Tongue (tissue), 2 donors: ENCODE measurements around the gene ARHGAP6. TPM values are rescaled to one million over a fixed set of nuclear protein-coding genes. Genes with fewer than 3 reads are reported as not detected.
"Not testable (repeated sequence)": the region's sequence is repeated elsewhere in the genome, so short reads cannot be mapped to it uniquely, and the experiment has no call there.

Experiments used
- DNase-seq: peaks from one replicate; pipeline ENCODE4 v3.0.0-alpha.2; 2015
- total RNA-seq: library from RNA; depleted of rRNA; stranded (reverse); fragments of >200 nt; gene quantifications from one replicate; pipeline ENCODE4 v1.2.3, GENCODE V29; 2014

ARHGAP6 gene
- total RNA-seq, 1 donor from 2014 or later = 9.2 TPM

DNA sequence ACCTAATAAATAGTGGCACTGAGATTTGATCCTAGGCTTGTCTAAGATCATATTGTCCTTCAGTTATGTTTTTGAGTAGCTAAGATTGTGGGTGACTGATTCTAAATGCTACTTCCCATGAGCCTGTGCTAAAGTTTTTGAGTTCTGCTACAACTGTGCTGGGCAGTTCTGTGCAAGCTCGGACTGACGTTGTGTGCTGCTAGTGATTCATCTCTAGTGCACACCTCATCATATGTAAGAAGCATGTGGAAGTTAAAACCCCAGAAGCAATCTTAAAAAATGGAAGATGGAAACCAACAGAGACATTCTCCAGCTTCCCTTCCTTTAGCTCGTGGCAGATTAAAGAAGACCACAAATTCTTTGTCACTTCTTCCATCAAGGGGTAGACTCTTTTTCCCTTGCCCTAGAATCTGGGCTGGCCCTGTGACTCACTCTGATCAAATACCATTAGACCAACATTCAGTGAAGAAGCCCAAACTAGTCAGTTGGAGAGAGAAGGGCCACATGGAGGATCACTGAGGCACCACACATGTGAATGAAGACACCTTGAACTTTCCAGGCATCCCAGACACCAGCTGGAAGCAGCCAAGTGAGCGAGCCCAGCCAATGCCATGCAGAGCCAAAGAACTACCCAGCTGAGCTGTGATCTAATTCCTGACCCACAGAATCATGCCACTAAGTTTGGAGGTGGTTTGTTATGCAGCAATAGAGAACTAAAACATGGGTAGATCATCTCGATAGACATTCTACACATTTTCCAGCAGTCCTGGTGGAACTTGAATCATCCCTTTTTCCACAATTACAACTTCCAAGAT is 16.8 kb downstream of the ARHGAP6 start:
- no peak for DNase-seq

GRCh38 chrX:11647138-11647537 is 18.6 kb downstream of the ARHGAP6 start:
- DNase-seq = no peak

GRCh38 chrX:11641349-11642065 is 24.2 kb downstream of the ARHGAP6 start:
- no peak for DNase-seq

- DNase-seq = no peak
Measured at GRCh38 chrX:11640089-11640488, 25.6 kb downstream of the ARHGAP6 start.

- no peak for DNase-seq
Measured at GRCh38 chrX:11632732-11633131, 33.0 kb downstream of the ARHGAP6 start.

GRCh38 chrX:11629593-11630211 is 36.0 kb downstream of the ARHGAP6 start:
- DNase-seq = peak; percentile 21

DNA sequence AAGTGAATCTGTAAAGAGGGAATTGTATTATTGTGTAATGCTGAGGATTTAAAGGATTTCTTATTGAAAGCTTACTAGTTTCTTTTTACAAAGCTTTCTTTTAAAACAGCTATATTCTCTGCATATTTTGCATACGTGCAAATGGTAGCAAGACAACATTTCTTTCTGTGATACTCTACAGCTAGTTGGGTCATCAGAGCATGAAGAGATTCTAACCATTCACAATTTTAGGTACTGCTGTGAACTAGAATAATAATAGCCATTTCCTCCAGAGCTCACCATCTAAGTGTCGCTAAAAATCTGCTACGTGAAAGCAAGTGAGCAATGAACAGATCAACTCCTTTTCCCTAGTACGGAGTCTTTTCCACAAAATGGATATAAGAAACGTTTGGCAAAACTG is 37.3 kb downstream of the ARHGAP6 start:
- DNase-seq = no peak

GRCh38 chrX:11626351-11626750 is 39.4 kb downstream of the ARHGAP6 start:
- no peak for DNase-seq

GRCh38 chrX:11619441-11619840 is 46.3 kb downstream of the ARHGAP6 start:
- peak; percentile 18 for DNase-seq

GRCh38 chrX:11614253-11614652 is 51.5 kb downstream of the ARHGAP6 start:
- DNase-seq = not testable (repeated sequence)

GRCh38 chrX:11611965-11612364 is 53.8 kb downstream of the ARHGAP6 start:
- no peak for DNase-seq

DNA sequence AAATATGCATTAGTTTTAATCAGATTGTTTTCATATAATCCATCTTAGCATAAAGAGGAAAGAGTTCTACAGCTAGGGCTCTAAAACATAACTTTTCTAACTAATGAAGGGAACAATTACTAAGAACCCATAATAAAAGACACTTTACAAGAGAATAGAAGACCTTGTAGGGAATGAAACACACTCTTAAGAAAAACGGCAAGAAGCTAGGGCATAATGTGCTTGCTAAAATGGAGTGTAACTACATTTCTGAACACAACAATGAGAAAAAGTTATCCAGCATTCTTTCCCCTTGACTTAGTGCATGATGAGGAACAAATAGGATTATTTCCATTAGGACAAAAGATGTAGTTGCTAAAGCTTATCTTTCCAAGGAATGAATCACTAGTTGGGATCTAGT is 54.6 kb downstream of the ARHGAP6 start:
- no peak for DNase-seq

DNA sequence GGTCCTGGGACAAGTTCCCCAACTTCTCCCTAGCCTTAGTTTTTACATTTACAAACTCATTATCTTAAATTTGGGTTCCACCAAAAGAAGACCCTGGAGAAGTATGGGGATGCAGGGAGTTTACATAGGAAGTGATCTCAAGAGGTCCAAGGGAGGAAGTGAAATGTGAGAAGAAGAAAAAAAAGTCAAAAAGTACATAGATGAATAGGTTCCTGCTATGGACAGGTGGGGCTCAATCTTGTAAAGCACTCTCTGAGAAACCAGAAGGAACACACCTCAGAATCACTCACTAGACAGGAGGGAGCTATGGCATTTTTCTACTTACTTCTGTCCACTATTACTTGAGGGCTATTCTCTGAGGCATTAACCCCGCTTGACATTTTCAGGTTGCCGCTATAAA is 56.6 kb downstream of the ARHGAP6 start:
- no peak for DNase-seq

GRCh38 chrX:11606408-11606807 is 59.3 kb downstream of the ARHGAP6 start:
- DNase-seq = no peak

- DNase-seq = no peak
Measured at GRCh38 chrX:11600578-11600977, 65.1 kb downstream of the ARHGAP6 start.

GRCh38 chrX:11597479-11597878 is 68.2 kb downstream of the ARHGAP6 start:
- DNase-seq = no peak

- DNase-seq = no peak
Measured at GRCh38 chrX:11591723-11592346, 73.9 kb downstream of the ARHGAP6 start.

- no peak for DNase-seq
Measured at GRCh38 chrX:11589641-11590040, 76.1 kb downstream of the ARHGAP6 start.

DNA sequence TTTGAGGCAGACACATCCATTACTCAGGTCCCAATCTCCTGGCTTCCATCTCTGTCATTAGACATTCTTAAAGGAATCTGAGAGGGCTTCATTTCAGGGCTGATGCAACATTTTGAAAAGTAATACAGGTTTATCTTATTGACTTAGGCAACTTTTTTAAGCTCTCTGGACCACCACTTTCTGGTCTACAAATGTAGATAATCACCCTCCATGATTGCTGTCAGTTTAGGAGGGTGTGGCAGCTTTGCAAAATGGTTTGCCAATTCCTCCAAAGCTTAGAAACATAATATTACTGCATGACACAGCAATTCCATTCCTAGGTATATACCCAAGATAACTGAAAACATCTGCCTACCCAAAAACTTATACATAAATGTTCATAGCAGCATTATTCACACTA is 77.6 kb downstream of the ARHGAP6 start:
- no peak for DNase-seq

DNA sequence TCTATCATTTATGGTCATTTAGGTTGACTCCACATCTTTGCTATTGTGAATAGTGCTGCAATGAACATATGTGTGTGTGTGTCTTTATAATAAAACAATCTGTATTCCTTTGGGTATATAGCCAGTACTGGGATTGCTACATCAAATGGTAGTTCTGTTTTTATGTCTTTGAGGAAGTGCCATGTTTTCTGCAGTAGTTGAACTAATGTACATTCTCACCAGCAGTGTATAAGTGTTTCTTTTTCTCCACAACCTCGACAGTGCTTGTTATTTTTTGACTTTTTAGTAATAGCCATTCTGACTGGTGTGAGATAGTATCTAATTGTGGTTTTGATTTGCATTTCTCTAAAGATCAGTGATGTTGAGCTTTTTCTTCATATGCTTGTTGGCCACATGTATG is 80.5 kb downstream of the ARHGAP6 start:
- DNase-seq = no peak

DNA sequence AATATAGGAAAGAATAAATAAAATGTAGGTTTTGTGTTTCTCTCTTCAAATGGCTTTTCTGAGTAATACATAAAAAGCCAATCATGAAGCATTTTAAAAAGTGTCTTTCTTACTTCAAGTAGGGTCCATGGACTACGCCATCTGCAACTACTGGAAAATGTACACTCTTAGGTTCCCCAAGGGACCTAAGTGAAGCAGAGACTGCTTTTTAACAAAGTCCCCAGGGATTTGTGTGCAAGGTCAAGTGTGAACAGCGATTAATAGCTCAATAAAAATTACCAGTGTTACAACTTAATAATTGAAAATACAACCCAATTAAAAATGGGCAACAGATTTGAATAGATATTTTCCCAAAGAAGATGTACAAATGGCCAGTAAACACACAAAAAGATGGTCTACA is 84.9 kb downstream of the ARHGAP6 start:
- DNase-seq = no peak

GRCh38 chrX:11579636-11580600 is 85.8 kb downstream of the ARHGAP6 start:
- DNase-seq = no peak
